Lower leg skin (tissue), 3 donors: ENCODE data around the gene ALKBH3.

Experiments
- POLR2A ChIP-seq, 2 donors: fragments of 450-650 bp; IDR thresholded peaks; one replicate each; pipeline ENCODE4 v1.6.1; 2016 to 2017; ENCODE audit warnings: antibody characterized with exemption in 2 of 2, mild to moderate bottlenecking in 1 of 2, moderate library complexity in 1 of 2
- TF ChIP-seq, protein P1 (sequence below), 3 donors: fragments of 450-650 bp; IDR thresholded peaks; one replicate each; pipeline ENCODE4 v1.5.1; 2016; ENCODE audit warnings: antibody characterized with exemption in 3 of 3, mild to moderate bottlenecking in 3 of 3, moderate library complexity in 2 of 3

DNA sequence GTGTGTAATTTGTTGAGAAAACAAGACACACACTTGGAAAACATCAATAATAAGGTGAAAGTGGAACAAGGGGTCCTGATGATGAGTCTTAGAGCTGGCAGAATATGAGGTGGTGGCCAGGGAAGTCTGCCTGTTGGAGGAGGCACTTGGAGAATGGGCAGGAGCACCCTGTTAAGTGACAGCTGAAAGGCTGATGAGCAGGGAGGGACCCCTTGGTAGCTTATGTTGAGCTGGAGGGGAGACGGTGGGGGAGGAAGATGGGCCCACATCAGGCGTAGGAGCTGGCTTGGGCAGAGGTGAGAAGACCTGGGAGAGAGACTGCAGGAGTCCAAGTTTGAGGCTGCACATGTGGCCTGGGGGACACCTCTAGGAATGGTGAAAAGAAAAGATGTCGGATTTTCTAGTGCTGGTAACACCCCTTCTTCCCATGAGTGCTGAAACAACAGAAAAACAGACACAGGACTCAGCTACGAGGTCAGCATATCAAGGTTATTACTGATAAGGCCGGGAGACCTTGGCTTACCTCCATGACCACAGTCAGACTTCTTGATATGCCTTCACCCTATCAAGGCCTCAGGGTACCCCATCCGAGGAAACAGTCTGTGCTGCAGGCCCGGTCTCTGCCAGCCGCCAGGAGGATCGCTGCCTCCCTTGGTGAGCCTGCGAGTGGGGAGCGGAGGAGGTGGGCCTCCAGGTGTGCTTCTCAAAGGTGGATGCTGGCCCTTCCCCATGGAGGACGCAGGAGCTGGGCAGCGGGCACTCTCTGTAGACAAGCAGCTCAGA is 47.5 kb downstream of the ALKBH3 start:
- TF ChIP-seq, protein P1, sequence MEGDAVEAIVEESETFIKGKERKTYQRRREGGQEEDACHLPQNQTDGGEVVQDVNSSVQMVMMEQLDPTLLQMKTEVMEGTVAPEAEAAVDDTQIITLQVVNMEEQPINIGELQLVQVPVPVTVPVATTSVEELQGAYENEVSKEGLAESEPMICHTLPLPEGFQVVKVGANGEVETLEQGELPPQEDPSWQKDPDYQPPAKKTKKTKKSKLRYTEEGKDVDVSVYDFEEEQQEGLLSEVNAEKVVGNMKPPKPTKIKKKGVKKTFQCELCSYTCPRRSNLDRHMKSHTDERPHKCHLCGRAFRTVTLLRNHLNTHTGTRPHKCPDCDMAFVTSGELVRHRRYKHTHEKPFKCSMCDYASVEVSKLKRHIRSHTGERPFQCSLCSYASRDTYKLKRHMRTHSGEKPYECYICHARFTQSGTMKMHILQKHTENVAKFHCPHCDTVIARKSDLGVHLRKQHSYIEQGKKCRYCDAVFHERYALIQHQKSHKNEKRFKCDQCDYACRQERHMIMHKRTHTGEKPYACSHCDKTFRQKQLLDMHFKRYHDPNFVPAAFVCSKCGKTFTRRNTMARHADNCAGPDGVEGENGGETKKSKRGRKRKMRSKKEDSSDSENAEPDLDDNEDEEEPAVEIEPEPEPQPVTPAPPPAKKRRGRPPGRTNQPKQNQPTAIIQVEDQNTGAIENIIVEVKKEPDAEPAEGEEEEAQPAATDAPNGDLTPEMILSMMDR (IDR thresholded peaks at IDR 0.05), result no peak
- TF ChIP-seq POLR2A (IDR thresholded peaks at IDR 0.05), result no peak
